ENCODE measurements around the gene F5. TPM values are rescaled to one million over a fixed set of nuclear protein-coding genes. Genes with fewer than 3 reads are reported as not detected.
"Not testable (repeated sequence)": the region's sequence is repeated elsewhere in the genome, so short reads cannot be mapped to it uniquely, and the experiment has no call there.

The F5 gene
- total RNA-seq, 2 donors from 2014 or later = 1.00 to 2.5 TPM

DNA sequence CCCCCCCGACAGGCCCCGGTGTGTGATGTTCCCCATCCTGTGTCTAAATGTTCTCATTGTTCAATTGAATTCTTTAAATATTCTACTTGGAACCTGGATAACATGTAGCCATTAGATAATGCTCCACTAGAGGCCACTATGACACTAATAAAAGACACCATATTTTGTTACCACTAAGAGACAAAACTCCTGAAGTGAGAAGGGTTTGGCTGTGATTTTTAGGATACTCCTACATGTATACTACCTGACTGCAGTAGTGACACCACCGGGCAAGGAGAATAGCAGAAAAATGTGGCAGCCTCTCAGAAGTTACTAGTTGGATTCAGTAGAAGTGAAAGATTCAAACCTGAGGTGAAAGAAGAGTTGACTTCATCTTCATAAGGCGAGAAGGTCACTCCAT lies 36.0 kb downstream of the F5 start:
- intact Hi-C loops (cut with DNase I) = no loop called here
- no peak for DNase-seq (ENCODE audit: low spot score)

GRCh38 chr1:169548282-169548681 lies 38.0 kb downstream of the F5 start:
- intact Hi-C loops (cut with DNase I) = loop anchor here in 1 of 2 donors (5.0 to 10.0 kb wide), 2 partner anchors 81 to 173 kb away; no protein-coding TSS in a partner anchor
- DNase-seq (ENCODE audit: low spot score) = no peak

- no peak for DNase-seq (ENCODE audit: low spot score)
- intact Hi-C loops (cut with DNase I) = loop anchor here in 1 of 2 donors (5.0 to 10.0 kb wide), 2 partner anchors 79 to 172 kb away; no protein-coding TSS in a partner anchor
These were observed 39.9 kb downstream of the F5 start for GRCh38 chr1:169546087-169546995.

- intact Hi-C loops (cut with DNase I) = loop anchor here in 1 of 2 donors (5.0 to 10.0 kb wide), 2 partner anchors 78 to 171 kb away; no protein-coding TSS in a partner anchor
- DNase-seq (ENCODE audit: low spot score) = no peak
These were observed 40.8 kb downstream of the F5 start for GRCh38 chr1:169545472-169545871.

DNA sequence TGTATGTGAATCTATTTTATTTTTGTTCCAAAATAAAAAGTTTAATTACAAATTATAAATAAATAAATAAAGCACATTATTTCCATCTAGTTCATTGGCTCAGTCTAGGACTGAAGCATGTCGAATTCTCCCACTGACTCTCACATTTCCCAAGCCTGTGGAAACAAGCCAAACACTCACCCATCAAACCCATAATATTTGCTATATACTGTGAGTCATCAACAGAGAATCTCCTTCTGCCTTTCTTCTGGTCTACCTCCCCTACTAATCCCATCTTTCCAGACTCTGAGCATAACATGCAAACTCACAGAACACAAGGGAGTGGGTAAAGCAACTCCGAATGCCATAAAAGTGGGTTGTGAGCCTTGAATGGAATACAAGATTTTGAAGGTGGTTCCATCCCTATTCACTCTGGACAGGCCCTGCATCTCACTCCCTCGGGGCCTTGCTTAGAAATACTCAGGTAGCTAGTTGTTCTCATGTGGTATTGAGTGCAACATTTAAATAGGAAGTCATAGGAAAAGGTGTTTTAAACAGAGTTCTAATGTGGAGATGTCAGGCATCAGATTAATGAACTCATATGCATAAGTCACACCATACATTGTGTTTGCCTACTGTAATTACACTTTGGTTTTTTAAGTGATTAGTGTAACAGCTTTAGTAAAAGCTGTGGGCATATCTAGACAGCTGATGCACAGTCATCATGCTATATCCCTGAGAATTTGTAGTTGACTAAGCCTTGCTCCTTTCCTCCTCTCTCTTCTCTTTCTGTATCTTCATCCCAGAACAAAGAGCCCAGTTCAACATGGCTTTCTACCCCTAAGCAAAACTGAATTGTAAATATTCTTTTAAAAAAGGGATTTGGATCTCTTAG lies 47.0 kb downstream of the F5 start:
- intact Hi-C loops (cut with DNase I) = no loop called here
- no peak for DNase-seq (ENCODE audit: low spot score)

DNA sequence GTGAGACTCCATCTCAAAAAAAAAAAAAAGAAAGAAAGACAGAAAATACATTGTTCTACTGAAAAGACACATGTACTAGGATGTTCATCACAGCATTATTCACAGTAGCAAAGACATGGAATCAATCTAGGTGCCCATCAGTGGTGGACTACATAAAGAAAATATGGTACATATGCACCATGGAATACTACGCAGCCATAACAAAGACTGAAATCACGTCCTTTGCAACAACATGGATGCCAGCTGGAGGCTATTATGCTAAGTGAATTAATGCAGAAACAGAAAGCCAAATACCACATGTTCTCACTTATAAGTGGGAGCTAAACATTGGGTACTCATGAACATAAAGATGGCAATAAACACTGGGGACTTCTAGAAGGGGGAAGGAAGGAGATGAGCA lies 51.6 kb downstream of the F5 start:
- no peak for DNase-seq (ENCODE audit: low spot score)
- intact Hi-C loops (cut with DNase I) = no loop called here

GRCh38 chr1:169533528-169534190 lies 52.6 kb downstream of the F5 start:
- intact Hi-C loops (cut with DNase I); DNase-seq (ENCODE audit: low spot score): not testable (repeated sequence)

DNA sequence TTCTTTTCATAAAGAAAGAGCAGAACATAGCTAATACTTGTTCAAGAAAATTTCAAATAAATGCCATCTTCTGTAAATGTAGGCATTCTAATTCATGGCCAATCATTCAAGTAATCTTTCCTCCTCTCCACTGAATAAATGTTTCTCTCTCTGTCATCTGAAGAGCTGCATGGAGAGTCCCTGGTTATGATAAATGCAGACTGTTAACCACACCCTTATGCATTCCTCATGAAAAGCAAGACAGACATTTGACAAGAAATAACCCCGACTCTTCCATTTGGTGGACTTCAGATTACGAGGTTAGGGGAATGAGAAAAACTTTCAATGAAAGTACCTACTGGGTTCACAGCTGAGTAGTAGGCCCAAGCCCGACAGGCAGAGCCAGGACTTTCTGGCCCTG lies 55.8 kb downstream of the F5 start:
- intact Hi-C loops (cut with DNase I) = no loop called here
- no peak for DNase-seq (ENCODE audit: low spot score)

- DNase-seq (ENCODE audit: low spot score) = no peak
- intact Hi-C loops (cut with DNase I) = no loop called here
These were observed 57.1 kb downstream of the F5 start for GRCh38 chr1:169529068-169529642.

GRCh38 chr1:169528215-169529067 lies 57.8 kb downstream of the F5 start:
- DNase-seq (ENCODE audit: low spot score) = no peak
- intact Hi-C loops (cut with DNase I) = no loop called here

GRCh38 chr1:169527451-169528214 lies 58.6 kb downstream of the F5 start:
- intact Hi-C loops (cut with DNase I) = no loop called here
- no peak for DNase-seq (ENCODE audit: low spot score)

DNA sequence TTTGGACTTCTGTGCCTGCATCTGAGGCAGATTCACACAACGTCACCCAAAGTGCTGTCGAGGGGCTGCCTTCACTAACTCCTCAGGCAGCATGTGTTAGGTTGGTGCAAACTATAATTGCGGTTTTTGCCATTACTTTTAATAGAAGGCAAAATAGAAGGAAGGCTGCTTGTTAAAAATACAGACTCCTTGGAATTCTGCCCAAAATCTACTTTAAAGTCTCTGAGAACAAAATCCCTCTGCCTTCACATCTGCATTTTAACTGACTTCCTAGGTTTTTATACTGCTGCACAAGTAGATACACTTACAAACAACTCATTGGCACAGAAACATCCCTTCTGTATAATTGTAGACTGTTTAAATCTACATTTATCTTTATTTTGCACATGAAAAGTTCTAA lies 59.3 kb downstream of the F5 start:
- DNase-seq (ENCODE audit: low spot score) = no peak
- intact Hi-C loops (cut with DNase I) = no loop called here

DNA sequence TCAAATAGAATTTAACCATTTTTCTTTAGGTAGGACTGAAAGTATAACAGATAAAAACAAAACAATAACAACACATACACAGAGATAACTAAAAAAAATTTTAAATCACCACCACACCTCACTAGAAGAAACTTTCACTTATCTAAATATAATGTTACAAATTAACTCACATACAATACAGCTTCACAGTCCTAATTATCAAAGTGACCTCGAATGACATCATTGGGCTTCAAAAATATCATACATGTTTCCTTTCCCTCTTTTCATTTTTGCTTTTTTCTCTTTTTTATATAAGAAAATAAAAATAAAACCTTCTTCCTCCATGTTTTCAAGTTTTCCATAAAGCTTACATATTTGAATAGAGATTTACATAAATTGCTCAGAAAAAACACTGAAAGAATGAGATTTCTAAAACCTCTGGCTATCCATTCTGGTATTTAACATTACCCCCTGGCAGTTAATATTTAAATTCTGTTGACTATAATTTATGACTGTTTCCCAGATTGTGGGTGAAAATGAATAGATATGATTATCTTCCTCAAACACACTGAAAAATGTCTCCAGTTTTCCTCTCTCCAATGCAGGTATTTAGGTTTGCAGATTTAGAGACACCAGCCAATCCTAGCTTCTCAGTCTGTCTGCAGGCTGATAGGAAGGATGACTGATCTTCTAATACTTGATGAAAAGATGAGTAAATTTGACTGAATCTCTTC lies 60.0 kb downstream of the F5 start:
- no peak for DNase-seq (ENCODE audit: low spot score)
- intact Hi-C loops (cut with DNase I) = no loop called here

GRCh38 chr1:169525391-169525790 lies 60.9 kb downstream of the F5 start:
- intact Hi-C loops (cut with DNase I) = no loop called here
- DNase-seq (ENCODE audit: low spot score) = no peak

DNA sequence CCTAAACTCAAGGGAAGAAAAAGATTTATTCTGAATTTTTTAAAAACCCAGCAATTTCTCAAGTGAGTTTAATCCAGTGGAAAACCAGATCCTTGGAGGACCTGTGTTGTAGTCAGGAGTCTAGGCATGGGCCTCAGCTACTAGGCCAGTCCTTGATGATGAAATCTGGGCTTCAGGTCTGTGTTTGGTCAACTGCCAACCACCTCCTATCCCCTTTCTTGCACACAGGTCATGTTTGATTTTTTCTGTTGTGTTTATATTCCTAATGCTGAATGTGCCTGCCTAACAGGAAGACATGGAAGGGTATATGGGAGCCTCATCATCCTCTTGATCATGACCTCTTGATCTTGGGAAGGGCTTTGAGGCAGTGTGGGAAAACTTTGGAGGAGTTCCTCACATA lies 62.4 kb downstream of the F5 start:
- DNase-seq (ENCODE audit: low spot score) = no peak
- intact Hi-C loops (cut with DNase I) = no loop called here

- DNase-seq (ENCODE audit: low spot score) = no peak
- intact Hi-C loops (cut with DNase I) = no loop called here
These were observed 65.1 kb downstream of the F5 start for GRCh38 chr1:169521226-169521625.

- intact Hi-C loops (cut with DNase I) = no loop called here
- no peak for DNase-seq (ENCODE audit: low spot score)
These were observed 68.6 kb downstream of the F5 start for GRCh38 chr1:169517558-169518186.

Measured in posterior vena cava (tissue), 2 donors.